OCI-LY7 (cell line): ENCODE data around the gene RNF167. TPM values are rescaled to one million over a fixed set of nuclear protein-coding genes. Genes with fewer than 3 reads are reported as not detected.
"Not testable (repeated sequence)": the region's sequence is repeated elsewhere in the genome, so short reads cannot be mapped to it uniquely, and the experiment has no call there.

Experiments
- BruUV-seq: library from RNA; stranded (reverse); fragments of 400-500 nt; replicated peaks from 2 replicates; lab custom pipeline; 2021; lab: Mats Ljungman, UMichigan
- CTCF ChIA-PET: fragments of 300-600 bp; sonication (Branson Sonifier 250); formaldehyde crosslinking; loops from one replicate; lab custom pipeline; 2022; ENCODE audit warnings: antibody characterized with exemption; ENCODE audit not compliant: unreplicated experiment; lab: Charles Lee
- POLR2A ChIA-PET: fragments of 300-600 bp; sonication (Branson Sonifier 250); formaldehyde crosslinking; loops from one replicate; lab custom pipeline; 2022; ENCODE audit warnings: antibody characterized with exemption; lab: Charles Lee
- DNase-seq: peaks from one replicate; pipeline ENCODE4 v3.0.0-alpha.2; 2015; ENCODE audit warnings: low spot score
- H2AFZ ChIP-seq: fragments of 200-600 bp; sonication (generic), shearing (Covaris generic); 2 replicates; pipeline ENCODE4 v1.6.1; 2014; ENCODE audit warnings: mild to moderate bottlenecking, antibody characterized with exemption, low read length, moderate library complexity
- H3K27ac ChIP-seq: fragments of 200-600 bp; sonication (generic); 2 replicates; pipeline ENCODE4 v1.5.1; 2014; ENCODE audit warnings: mixed run types, low read depth, mild to moderate bottlenecking, moderate library complexity, low read length, inconsistent platforms; ENCODE audit not compliant: poor library complexity, severe bottlenecking
- H3K36me3 ChIP-seq: fragments of 200-600 bp; sonication (generic); 2 replicates; pipeline ENCODE4 v1.6.1; 2014; ENCODE audit warnings: mild to moderate bottlenecking, antibody characterized with exemption, low read length, moderate library complexity, mixed read lengths; ENCODE audit not compliant: insufficient read depth
- H3K4me1 ChIP-seq: fragments of 200-600 bp; sonication (generic); 2 replicates; pipeline ENCODE4 v1.5.1; 2014; ENCODE audit warnings: mild to moderate bottlenecking, low read length; ENCODE audit not compliant: insufficient read depth, poor library complexity, severe bottlenecking
- H3K4me2 ChIP-seq: fragments of 200-600 bp; sonication (generic); 2 replicates; pipeline ENCODE4 v1.6.1; 2014; ENCODE audit warnings: mild to moderate bottlenecking, low read length
- H3K4me3 ChIP-seq: fragments of 200-600 bp; sonication (generic); 2 replicates; pipeline ENCODE4 v1.5.1; 2014; ENCODE audit warnings: mild to moderate bottlenecking, low read depth, low read length; ENCODE audit not compliant: poor library complexity, severe bottlenecking
- H3K79me2 ChIP-seq: fragments of 200-600 bp; sonication (generic); 2 replicates; pipeline ENCODE4 v1.6.1; 2016; ENCODE audit warnings: low read depth, mild to moderate bottlenecking, low read length, moderate library complexity, mixed read lengths; ENCODE audit not compliant: insufficient read depth
- H3K9me2 ChIP-seq: fragments of 200-600 bp; sonication (generic); 2 replicates; pipeline ENCODE4 v1.6.1; 2016; ENCODE audit warnings: mild to moderate bottlenecking, low read length, mixed read lengths; ENCODE audit not compliant: insufficient read depth
- H3K9me3 ChIP-seq: fragments of 200-600 bp; sonication (generic); 2 replicates; pipeline ENCODE4 v1.6.1; 2014; ENCODE audit warnings: mild to moderate bottlenecking, mixed run types, low read length, mixed read lengths
- H4K20me1 ChIP-seq: fragments of 200-600 bp; sonication (generic); 2 replicates; pipeline ENCODE4 v1.6.1; 2014; ENCODE audit warnings: mild to moderate bottlenecking, antibody characterized with exemption, low read length, moderate library complexity, mixed read lengths; ENCODE audit not compliant: insufficient read depth
- EZH2phosphoT487 ChIP-seq: fragments of 200-600 bp; sonication (generic); IDR thresholded peaks from 2 replicates; pipeline ENCODE4 v1.6.1; 2018; ENCODE audit warnings: low read depth, borderline replicate concordance, mild to moderate bottlenecking, mixed run types, antibody characterized with exemption, low read length, moderate library complexity, mixed read lengths
- intact Hi-C: fragments of 100-400 bp; cut with micrococcal nuclease; formaldehyde crosslinking; loops from one replicate; pipeline ENCODE4 v1.10.0; 2022; ENCODE audit not compliant: unreplicated experiment
- total RNA-seq, 2 experiments: library from RNA; depleted of rRNA in 1 of 2; stranded (reverse); fragments of >200 nt in 1 of 2; shearing (Covaris generic) in 1 of 2; gene quantifications; 2 replicates each; pipeline ENCODE4 v1.2.3, GENCODE V29; 2014 to 2022
- TF ChIP-seq, protein P1 (sequence below): fragments of 200-600 bp; sonication (generic); conservative IDR thresholded peaks from 2 replicates; pipeline ENCODE4 v1.5.1; 2014; ENCODE audit warnings: mild to moderate bottlenecking, antibody characterized with exemption, low read length, moderate library complexity, mixed read lengths

RNF167 gene
- total RNA-seq, 2 experiments from 2014 or later = 46.5 to 124 TPM

DNA sequence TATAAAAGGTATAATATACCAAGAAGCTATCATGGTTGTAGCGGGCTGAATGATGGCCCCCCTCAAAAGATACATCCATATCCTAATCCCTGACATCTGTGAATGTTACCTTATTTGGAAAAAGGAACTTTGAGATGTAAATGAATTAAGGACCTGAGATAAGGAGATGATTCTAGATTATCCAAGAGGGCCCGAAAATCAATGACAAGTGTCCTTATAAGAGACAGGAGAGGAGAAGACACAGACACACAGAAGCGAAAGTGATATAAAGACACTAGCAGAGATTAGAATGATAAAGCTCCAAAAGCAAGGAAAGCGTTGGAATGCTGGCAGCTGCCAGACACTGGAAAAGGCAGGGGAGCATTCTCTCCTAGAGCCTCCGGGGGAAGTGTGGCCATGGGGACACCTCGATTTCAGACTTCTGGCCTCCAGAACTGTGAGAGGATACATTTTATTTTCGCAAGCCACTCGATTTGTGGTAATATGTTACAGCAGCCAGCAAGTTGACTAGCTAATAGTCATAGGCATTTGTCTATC lies 20.5 kb upstream of the RNF167 start:
- H3K4me3 ChIP-seq = no peak overlapping the region
- no TSS peak for BruUV-seq
- no peaks in the 10 kb centered on the region for H4K20me1 ChIP-seq
- intact Hi-C loops = no loop called here
- no peaks in the 10 kb centered on the region for H3K9me2 ChIP-seq
- ChIA-PET CTCF (no interaction called here), POLR2A (no interaction called here)
- no peaks in the 10 kb centered on the region for H3K36me3 ChIP-seq
- no peaks in the 10 kb centered on the region for H3K4me1 ChIP-seq
- H2AFZ ChIP-seq = no peak overlapping the region
- H3K9me3 ChIP-seq = no peaks in the 10 kb centered on the region
- H3K27ac ChIP-seq = no peak overlapping the region
- DNase-seq = no peak
- TF ChIP-seq EZH2phosphoT487 = no peak
- TF ChIP-seq, protein P1, sequence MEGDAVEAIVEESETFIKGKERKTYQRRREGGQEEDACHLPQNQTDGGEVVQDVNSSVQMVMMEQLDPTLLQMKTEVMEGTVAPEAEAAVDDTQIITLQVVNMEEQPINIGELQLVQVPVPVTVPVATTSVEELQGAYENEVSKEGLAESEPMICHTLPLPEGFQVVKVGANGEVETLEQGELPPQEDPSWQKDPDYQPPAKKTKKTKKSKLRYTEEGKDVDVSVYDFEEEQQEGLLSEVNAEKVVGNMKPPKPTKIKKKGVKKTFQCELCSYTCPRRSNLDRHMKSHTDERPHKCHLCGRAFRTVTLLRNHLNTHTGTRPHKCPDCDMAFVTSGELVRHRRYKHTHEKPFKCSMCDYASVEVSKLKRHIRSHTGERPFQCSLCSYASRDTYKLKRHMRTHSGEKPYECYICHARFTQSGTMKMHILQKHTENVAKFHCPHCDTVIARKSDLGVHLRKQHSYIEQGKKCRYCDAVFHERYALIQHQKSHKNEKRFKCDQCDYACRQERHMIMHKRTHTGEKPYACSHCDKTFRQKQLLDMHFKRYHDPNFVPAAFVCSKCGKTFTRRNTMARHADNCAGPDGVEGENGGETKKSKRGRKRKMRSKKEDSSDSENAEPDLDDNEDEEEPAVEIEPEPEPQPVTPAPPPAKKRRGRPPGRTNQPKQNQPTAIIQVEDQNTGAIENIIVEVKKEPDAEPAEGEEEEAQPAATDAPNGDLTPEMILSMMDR = no peak
- no peaks in the 10 kb centered on the region for H3K79me2 ChIP-seq
- H3K4me2 ChIP-seq = no peak overlapping the region

DNA sequence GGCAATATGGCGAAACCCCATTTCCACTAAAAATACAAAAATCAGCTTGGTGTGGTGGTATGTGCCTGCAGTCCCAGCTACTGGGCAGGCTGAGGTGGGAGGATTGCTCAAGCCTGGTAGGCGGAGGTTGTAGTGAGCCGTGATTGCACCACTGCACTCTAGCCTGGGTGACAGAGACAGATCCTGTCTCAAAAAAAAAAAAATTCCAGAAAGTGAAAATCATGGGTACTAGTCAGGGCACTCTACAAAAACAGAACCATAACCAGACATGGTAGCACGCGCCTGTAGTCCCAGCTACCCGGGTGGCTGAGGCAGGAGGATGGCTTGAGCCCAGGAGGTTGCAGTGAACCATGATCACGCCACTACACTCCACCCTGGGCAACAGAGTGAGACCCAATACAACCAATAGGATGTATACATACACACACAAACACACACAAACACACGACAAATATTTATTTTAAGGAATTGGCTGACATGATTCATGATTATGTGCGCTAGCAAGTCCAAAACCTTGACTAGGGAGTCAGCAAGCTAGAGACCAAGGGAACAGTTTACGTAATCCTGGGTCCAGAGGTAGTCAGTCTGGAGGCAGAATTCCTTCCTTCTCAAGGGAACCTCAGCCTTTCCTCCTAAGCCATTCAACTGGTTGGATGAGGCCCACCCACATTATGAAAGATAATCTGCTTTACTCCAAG lies 19.6 kb upstream of the RNF167 start:
- TF ChIP-seq, protein P1 = no peak
- TF ChIP-seq EZH2phosphoT487 = no peak
- Histone ChIP-seq H3K9me3 (no peaks in the 10 kb centered on the region), H4K20me1 (no peaks in the 10 kb centered on the region), H3K79me2 (no peaks in the 10 kb centered on the region), H3K4me1 (no peaks in the 10 kb centered on the region), H3K36me3 (no peaks in the 10 kb centered on the region), H3K9me2 (no peaks in the 10 kb centered on the region), H3K4me2 (no peak overlapping the region), H2AFZ (no peak overlapping the region), H3K4me3 (no peak overlapping the region), H3K27ac (no peak overlapping the region)
- ChIA-PET POLR2A (no interaction called here), CTCF (no interaction called here)
- DNase-seq = no peak
- no TSS peak for BruUV-seq
- intact Hi-C loops = no loop called here

DNA sequence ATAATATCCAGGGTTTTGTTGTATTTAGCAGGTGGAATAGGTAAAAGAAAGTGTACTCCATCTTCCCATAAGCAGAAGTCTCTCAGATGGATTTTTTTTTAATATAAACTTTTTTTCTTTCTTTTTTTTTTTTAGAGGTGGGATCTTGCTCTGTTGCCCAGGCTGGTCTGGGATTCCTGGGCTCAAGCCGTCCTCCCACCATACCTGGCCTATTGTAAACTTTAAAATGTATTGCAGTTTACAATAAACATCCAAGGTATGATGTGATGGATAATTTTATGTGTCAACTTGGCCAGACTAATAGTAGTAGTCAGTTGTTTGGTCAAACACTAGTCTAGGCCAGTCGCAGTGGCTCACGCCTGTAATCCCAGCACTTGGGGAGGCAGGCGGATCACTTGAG lies 18.7 kb upstream of the RNF167 start:
- Histone ChIP-seq H3K4me1 (no peaks in the 10 kb centered on the region), H2AFZ (no peak overlapping the region), H3K4me2 (no peak overlapping the region), H3K79me2 (no peaks in the 10 kb centered on the region), H3K9me3 (no peaks in the 10 kb centered on the region), H3K4me3 (no peak overlapping the region), H3K9me2 (no peaks in the 10 kb centered on the region), H3K36me3 (no peaks in the 10 kb centered on the region), H3K27ac (no peak overlapping the region), H4K20me1 (no peaks in the 10 kb centered on the region)
- ChIA-PET POLR2A (no interaction called here), CTCF (no interaction called here)
- DNase-seq = no peak
- BruUV-seq = no TSS peak
- intact Hi-C loops = no loop called here
- TF ChIP-seq, protein P1 = no peak
- TF ChIP-seq EZH2phosphoT487 = no peak

GRCh38 chr17:4926577-4927335 lies 13.3 kb upstream of the RNF167 start:
- POLR2A ChIA-PET = interaction anchor here (0.7 kb wide), 1 partner anchor 349 kb away, joined by 3 read pairs; no protein-coding TSS in a partner anchor
- CTCF ChIA-PET = not testable (repeated sequence)

More at GRCh38 chr17:4926577-4927335, 13.3 kb upstream of the RNF167 start:
- H4K20me1 ChIP-seq, H3K4me3 ChIP-seq, H3K27ac ChIP-seq, H3K4me2 ChIP-seq, BruUV-seq, intact Hi-C loops, H3K79me2 ChIP-seq, H3K4me1 ChIP-seq, DNase-seq, H3K9me2 ChIP-seq, H2AFZ ChIP-seq, H3K9me3 ChIP-seq: not testable (repeated sequence)
- peaks cover 14% of the 10 kb centered on the region for H3K36me3 ChIP-seq
